GM19455 (cell line): ENCODE measurements around the gene PPP2R2B.
"Not testable (repeated sequence)": the region's sequence is repeated elsewhere in the genome, so short reads cannot be mapped to it uniquely, and the experiment has no call there.

ENCODE experiments used
- ATAC-seq: cut with Tn5 transposase; IDR thresholded peaks from one replicate; pipeline ENCODE4 v1.9.1; 2021; ENCODE audit not compliant: unreplicated experiment

Gene PPP2R2B

GRCh38 chr5:146748533-146748932, 130.0 kb downstream of the PPP2R2B start:
- ATAC-seq = no peak

- no peak for ATAC-seq
These were observed 132.5 kb downstream of the PPP2R2B start for GRCh38 chr5:146745931-146746577.

- no peak for ATAC-seq
These were observed 134.3 kb downstream of the PPP2R2B start for GRCh38 chr5:146744068-146744745.

- no peak for ATAC-seq
These were observed 143.5 kb downstream of the PPP2R2B start for GRCh38 chr5:146734936-146735577.

GRCh38 chr5:146732962-146733361, 145.6 kb downstream of the PPP2R2B start:
- ATAC-seq = no peak

GRCh38 chr5:146731909-146732659, 146.5 kb downstream of the PPP2R2B start:
- no peak for ATAC-seq

- not testable (repeated sequence) for ATAC-seq
These were observed 149.8 kb downstream of the PPP2R2B start for GRCh38 chr5:146728746-146729145.

- ATAC-seq = no peak
These were observed 151.7 kb downstream of the PPP2R2B start for GRCh38 chr5:146726891-146727290.

- ATAC-seq = no peak
These were observed 152.5 kb downstream of the PPP2R2B start for GRCh38 chr5:146726020-146726419.

- no peak for ATAC-seq
These were observed 153.5 kb downstream of the PPP2R2B start for GRCh38 chr5:146725025-146725424.

GRCh38 chr5:146722361-146722779, 156.2 kb downstream of the PPP2R2B start:
- no peak for ATAC-seq

GRCh38 chr5:146721073-146721815, 157.3 kb downstream of the PPP2R2B start:
- ATAC-seq = no peak

- ATAC-seq = no peak
These were observed 158.4 kb downstream of the PPP2R2B start for GRCh38 chr5:146720107-146720506.

GRCh38 chr5:146719179-146719578, 159.4 kb downstream of the PPP2R2B start:
- no peak for ATAC-seq

GRCh38 chr5:146718609-146719008, 159.9 kb downstream of the PPP2R2B start:
- no peak for ATAC-seq

GRCh38 chr5:146717951-146718350, 160.6 kb downstream of the PPP2R2B start:
- ATAC-seq = no peak

- ATAC-seq = no peak
These were observed 161.9 kb downstream of the PPP2R2B start for GRCh38 chr5:146716636-146717035.

GRCh38 chr5:146710348-146710747, 168.2 kb downstream of the PPP2R2B start:
- ATAC-seq = no peak

- no peak for ATAC-seq
These were observed 171.2 kb downstream of the PPP2R2B start for GRCh38 chr5:146707316-146707715.

- ATAC-seq = no peak
These were observed 172.1 kb downstream of the PPP2R2B start for GRCh38 chr5:146706321-146706972.
